HEK293 (cell line): Measurements from ENCODE around the gene LCE1F.

ENCODE experiments used
- CTCF ChIA-PET: fragments of 350-600 bp; formaldehyde crosslinking; extraction: SDS; loops from one replicate; lab custom pipeline; 2021; ENCODE audit warnings: antibody characterized with exemption; lab: Yijun Ruan, JAX
- POLR2A ChIA-PET: fragments of 300-600 bp; formaldehyde crosslinking; extraction: SDS; loops from one replicate; lab custom pipeline; 2020; ENCODE audit warnings: antibody characterized with exemption, inconsistent platforms; lab: Yijun Ruan, JAX
- H3K27ac ChIP-seq: fragments of 200-500 bp; sonication (Bioruptor generic); 2 replicates; pipeline ENCODE4 v1.5.1; 2014; ENCODE audit warnings: low read depth, low read length, control low read depth, inconsistent platforms; ENCODE audit errors: extremely low read depth
- H3K36me3 ChIP-seq, 2 experiments: fragments of 200-500 bp in 1 of 2; sonication (Bioruptor generic) in 1 of 2; 1 replicate in 1 of 2; 2 replicates in 1 of 2; pipeline ENCODE4 v1.5.1; 2014 to 2017; ENCODE audit warnings: inconsistent platforms in 2 of 2, low read length in 2 of 2; ENCODE audit not compliant: control insufficient read depth in 2 of 2, insufficient read depth in 1 of 2
- H3K4me1 ChIP-seq: fragments of 200-500 bp; sonication (Bioruptor generic); 2 replicates; pipeline ENCODE4 v1.5.1; 2014; ENCODE audit warnings: mild to moderate bottlenecking, low read length, inconsistent platforms; ENCODE audit not compliant: control insufficient read depth, insufficient read depth
- H3K4me3 ChIP-seq: 2 replicates; pipeline ENCODE4 v1.5.1; 2011; ENCODE audit warnings: low read depth, mild to moderate bottlenecking, control low read depth, low read length, moderate library complexity
- H3K9me3 ChIP-seq: fragments of 200-500 bp; sonication (Bioruptor generic); 2 replicates; pipeline ENCODE4 v1.5.1; 2014; ENCODE audit warnings: low read depth, low read length, inconsistent platforms; ENCODE audit not compliant: control insufficient read depth, insufficient read depth
- BCL11B ChIP-seq: fragments of 450-650 bp; formaldehyde crosslinking; IDR thresholded peaks from 2 replicates; pipeline ENCODE4 v1.5.1; 2016; ENCODE audit warnings: low read depth, missing biosample characterization, missing genetic modification characterization
- KLF1 ChIP-seq: fragments of 450-650 bp; formaldehyde crosslinking; IDR thresholded peaks from 2 replicates; pipeline ENCODE4 v1.5.1; 2016; ENCODE audit warnings: missing biosample characterization, missing genetic modification characterization
- KLF16 ChIP-seq: fragments of 450-650 bp; formaldehyde crosslinking; IDR thresholded peaks from 2 replicates; pipeline ENCODE4 v1.5.1; 2017; ENCODE audit warnings: missing biosample characterization, missing genetic modification characterization
- PRDM6 ChIP-seq: fragments of 450-650 bp; formaldehyde crosslinking; IDR thresholded peaks from 2 replicates; pipeline ENCODE4 v1.5.1; 2017; ENCODE audit warnings: missing biosample characterization, missing genetic modification characterization
- SETDB1 ChIP-seq: IDR thresholded peaks from one replicate; pipeline ENCODE4 v1.6.1; 2017; ENCODE audit warnings: mild to moderate bottlenecking, low read length, moderate library complexity, mixed read lengths; ENCODE audit not compliant: insufficient read length
- SP3 ChIP-seq: fragments of 450-650 bp; formaldehyde crosslinking; IDR thresholded peaks from 2 replicates; pipeline ENCODE4 v1.5.1; 2016; ENCODE audit warnings: missing biosample characterization, missing genetic modification characterization
- SP7 ChIP-seq: fragments of 450-650 bp; formaldehyde crosslinking; IDR thresholded peaks from 2 replicates; pipeline ENCODE4 v1.5.1; 2016; ENCODE audit warnings: missing biosample characterization, missing genetic modification characterization
- ZBTB1 ChIP-seq: fragments of 450-650 bp; formaldehyde crosslinking; IDR thresholded peaks from 2 replicates; pipeline ENCODE4 v1.5.1; 2016; ENCODE audit warnings: missing biosample characterization, missing genetic modification characterization
- ZFHX2 ChIP-seq: fragments of 450-650 bp; formaldehyde crosslinking; conservative IDR thresholded peaks from 2 replicates; pipeline ENCODE4 v1.5.1; 2016; ENCODE audit warnings: missing biosample characterization, missing genetic modification characterization
- ZIC2 ChIP-seq: fragments of 450-650 bp; formaldehyde crosslinking; IDR thresholded peaks from 2 replicates; pipeline ENCODE4 v1.5.1; 2016; ENCODE audit warnings: missing biosample characterization, missing genetic modification characterization
- ZNF112 ChIP-seq: fragments of 450-650 bp; formaldehyde crosslinking; IDR thresholded peaks from 2 replicates; pipeline ENCODE4 v1.5.0; 2017; ENCODE audit warnings: missing biosample characterization, missing genetic modification characterization
- ZNF140 ChIP-seq: fragments of 450-650 bp; formaldehyde crosslinking; IDR thresholded peaks from 2 replicates; pipeline ENCODE4 v1.5.1; 2016; ENCODE audit warnings: missing biosample characterization, missing genetic modification characterization
- ZNF146 ChIP-seq: fragments of 450-650 bp; formaldehyde crosslinking; IDR thresholded peaks from 2 replicates; pipeline ENCODE4 v1.5.1; 2016; ENCODE audit warnings: missing biosample characterization, missing genetic modification characterization
- ZNF184 ChIP-seq: fragments of 450-650 bp; IDR thresholded peaks from 2 replicates; pipeline ENCODE4 v1.5.1; 2018; ENCODE audit warnings: missing biosample characterization, mild to moderate bottlenecking, missing genetic modification characterization
- ZNF214 ChIP-seq: fragments of 450-650 bp; formaldehyde crosslinking; IDR thresholded peaks from 2 replicates; pipeline ENCODE4 v1.5.1; 2017; ENCODE audit warnings: missing biosample characterization, mild to moderate bottlenecking, missing genetic modification characterization, borderline replicate concordance
- ZNF274 ChIP-seq, 2 experiments: fragments of 200-500 bp in 1 of 2; fragments of 450-650 bp in 1 of 2; sonication (Bioruptor generic) in 1 of 2; formaldehyde crosslinking in 1 of 2; IDR thresholded peaks; 2 replicates each; pipeline versions ENCODE4 v1.5.1 to v1.6.1; 2014 to 2016; ENCODE audit warnings: borderline replicate concordance in 1 of 2, inconsistent platforms in 1 of 2, low read length in 1 of 2, missing biosample characterization in 1 of 2, missing genetic modification characterization in 1 of 2
- ZNF558 ChIP-seq: fragments of 450-650 bp; formaldehyde crosslinking; IDR thresholded peaks from 2 replicates; pipeline ENCODE4 v1.5.1; 2016; ENCODE audit warnings: missing biosample characterization, missing genetic modification characterization
- ZNF571 ChIP-seq: fragments of 450-650 bp; formaldehyde crosslinking; IDR thresholded peaks from 2 replicates; pipeline ENCODE4 v1.5.0; 2017; ENCODE audit warnings: missing biosample characterization, missing genetic modification characterization
- ZNF610 ChIP-seq: fragments of 450-650 bp; formaldehyde crosslinking; IDR thresholded peaks from 2 replicates; pipeline ENCODE4 v1.5.1; 2016; ENCODE audit warnings: missing biosample characterization, missing genetic modification characterization, borderline replicate concordance
- ZNF639 ChIP-seq: fragments of 450-650 bp; formaldehyde crosslinking; IDR thresholded peaks from 2 replicates; pipeline ENCODE4 v1.5.1; 2016; ENCODE audit warnings: missing biosample characterization, missing genetic modification characterization
- ZNF777 ChIP-seq: fragments of 450-650 bp; formaldehyde crosslinking; IDR thresholded peaks from 2 replicates; pipeline ENCODE4 v1.5.1; 2017; ENCODE audit warnings: missing biosample characterization, missing genetic modification characterization, borderline replicate concordance
- ZNF837 ChIP-seq: fragments of 450-650 bp; formaldehyde crosslinking; IDR thresholded peaks from 2 replicates; pipeline ENCODE4 v1.5.1; 2016; ENCODE audit warnings: missing biosample characterization, missing genetic modification characterization
- TF ChIP-seq, protein P1 (sequence below): fragments of 450-650 bp; formaldehyde crosslinking; IDR thresholded peaks from 2 replicates; pipeline ENCODE4 v1.5.1; 2016; ENCODE audit warnings: missing biosample characterization, missing genetic modification characterization, borderline replicate concordance
- TF ChIP-seq, protein P2 (sequence below): fragments of 450-650 bp; formaldehyde crosslinking; IDR thresholded peaks from 2 replicates; pipeline ENCODE4 v1.5.1; 2016; ENCODE audit warnings: missing biosample characterization, missing genetic modification characterization, borderline replicate concordance

The LCE1F gene

DNA sequence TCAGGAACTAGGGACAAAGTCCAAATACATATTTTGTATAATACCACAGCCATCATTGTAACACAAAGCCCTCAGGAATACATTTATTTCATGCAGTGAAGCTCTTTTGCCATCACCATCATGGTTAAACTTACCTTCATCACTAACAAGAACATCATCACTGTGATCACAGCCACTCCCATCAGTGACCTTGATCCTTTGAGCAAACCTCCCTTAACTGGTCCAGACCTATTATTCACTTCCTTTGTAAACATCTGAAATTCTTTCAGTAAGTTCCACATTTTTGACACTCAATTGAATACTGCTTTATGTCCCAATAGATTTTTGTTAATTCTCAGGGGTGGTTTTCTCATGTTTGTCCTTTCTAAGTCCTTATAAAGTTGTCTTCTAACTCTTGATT is 33.3 kb upstream of the LCE1F start:
- H3K9me3 ChIP-seq, result no peaks in the 10 kb centered on the region
- POLR2A ChIA-PET, result no interaction called here
- no peak overlapping the region for H3K4me3 ChIP-seq
- no peaks in the 10 kb centered on the region for H3K36me3 ChIP-seq
- no peak overlapping the region for H3K27ac ChIP-seq
- H3K4me1 ChIP-seq, result no peaks in the 10 kb centered on the region
- CTCF ChIA-PET, result interaction anchor here (0.7 to 0.8 kb wide), 3 partner anchors 13 to 88 kb away, joined by 3 to 4 read pairs (median 4); no protein-coding TSS in a partner anchor
- TF ChIP-seq ZIC2 (tag by site-specific recombination) (no peak), ZNF146 (no peak), ZNF639 (tag by site-specific recombination) (no peak), ZNF777 (no peak), KLF16 (no peak), ZNF274 (IDR thresholded peaks at IDR 0.05; ENCODE audit: low read length) (no peak), ZNF274 (tag by site-specific recombination; IDR thresholded peaks at IDR 0.05; ENCODE audit: borderline replicate concordance) (no peak), ZNF140 (tag by site-specific recombination) (no peak), ZBTB1 (no peak), BCL11B (tag by site-specific recombination) (no peak), ZNF214 (tag by site-specific recombination) (no peak), ZNF184 (tag by site-specific recombination) (no peak)
- TF ChIP-seq, protein P1, sequence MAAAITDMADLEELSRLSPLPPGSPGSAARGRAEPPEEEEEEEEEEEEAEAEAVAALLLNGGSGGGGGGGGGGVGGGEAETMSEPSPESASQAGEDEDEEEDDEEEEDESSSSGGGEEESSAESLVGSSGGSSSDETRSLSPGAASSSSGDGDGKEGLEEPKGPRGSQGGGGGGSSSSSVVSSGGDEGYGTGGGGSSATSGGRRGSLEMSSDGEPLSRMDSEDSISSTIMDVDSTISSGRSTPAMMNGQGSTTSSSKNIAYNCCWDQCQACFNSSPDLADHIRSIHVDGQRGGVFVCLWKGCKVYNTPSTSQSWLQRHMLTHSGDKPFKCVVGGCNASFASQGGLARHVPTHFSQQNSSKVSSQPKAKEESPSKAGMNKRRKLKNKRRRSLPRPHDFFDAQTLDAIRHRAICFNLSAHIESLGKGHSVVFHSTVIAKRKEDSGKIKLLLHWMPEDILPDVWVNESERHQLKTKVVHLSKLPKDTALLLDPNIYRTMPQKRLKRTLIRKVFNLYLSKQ (tag by site-specific recombination), result no peak
- TF ChIP-seq, protein P2, sequence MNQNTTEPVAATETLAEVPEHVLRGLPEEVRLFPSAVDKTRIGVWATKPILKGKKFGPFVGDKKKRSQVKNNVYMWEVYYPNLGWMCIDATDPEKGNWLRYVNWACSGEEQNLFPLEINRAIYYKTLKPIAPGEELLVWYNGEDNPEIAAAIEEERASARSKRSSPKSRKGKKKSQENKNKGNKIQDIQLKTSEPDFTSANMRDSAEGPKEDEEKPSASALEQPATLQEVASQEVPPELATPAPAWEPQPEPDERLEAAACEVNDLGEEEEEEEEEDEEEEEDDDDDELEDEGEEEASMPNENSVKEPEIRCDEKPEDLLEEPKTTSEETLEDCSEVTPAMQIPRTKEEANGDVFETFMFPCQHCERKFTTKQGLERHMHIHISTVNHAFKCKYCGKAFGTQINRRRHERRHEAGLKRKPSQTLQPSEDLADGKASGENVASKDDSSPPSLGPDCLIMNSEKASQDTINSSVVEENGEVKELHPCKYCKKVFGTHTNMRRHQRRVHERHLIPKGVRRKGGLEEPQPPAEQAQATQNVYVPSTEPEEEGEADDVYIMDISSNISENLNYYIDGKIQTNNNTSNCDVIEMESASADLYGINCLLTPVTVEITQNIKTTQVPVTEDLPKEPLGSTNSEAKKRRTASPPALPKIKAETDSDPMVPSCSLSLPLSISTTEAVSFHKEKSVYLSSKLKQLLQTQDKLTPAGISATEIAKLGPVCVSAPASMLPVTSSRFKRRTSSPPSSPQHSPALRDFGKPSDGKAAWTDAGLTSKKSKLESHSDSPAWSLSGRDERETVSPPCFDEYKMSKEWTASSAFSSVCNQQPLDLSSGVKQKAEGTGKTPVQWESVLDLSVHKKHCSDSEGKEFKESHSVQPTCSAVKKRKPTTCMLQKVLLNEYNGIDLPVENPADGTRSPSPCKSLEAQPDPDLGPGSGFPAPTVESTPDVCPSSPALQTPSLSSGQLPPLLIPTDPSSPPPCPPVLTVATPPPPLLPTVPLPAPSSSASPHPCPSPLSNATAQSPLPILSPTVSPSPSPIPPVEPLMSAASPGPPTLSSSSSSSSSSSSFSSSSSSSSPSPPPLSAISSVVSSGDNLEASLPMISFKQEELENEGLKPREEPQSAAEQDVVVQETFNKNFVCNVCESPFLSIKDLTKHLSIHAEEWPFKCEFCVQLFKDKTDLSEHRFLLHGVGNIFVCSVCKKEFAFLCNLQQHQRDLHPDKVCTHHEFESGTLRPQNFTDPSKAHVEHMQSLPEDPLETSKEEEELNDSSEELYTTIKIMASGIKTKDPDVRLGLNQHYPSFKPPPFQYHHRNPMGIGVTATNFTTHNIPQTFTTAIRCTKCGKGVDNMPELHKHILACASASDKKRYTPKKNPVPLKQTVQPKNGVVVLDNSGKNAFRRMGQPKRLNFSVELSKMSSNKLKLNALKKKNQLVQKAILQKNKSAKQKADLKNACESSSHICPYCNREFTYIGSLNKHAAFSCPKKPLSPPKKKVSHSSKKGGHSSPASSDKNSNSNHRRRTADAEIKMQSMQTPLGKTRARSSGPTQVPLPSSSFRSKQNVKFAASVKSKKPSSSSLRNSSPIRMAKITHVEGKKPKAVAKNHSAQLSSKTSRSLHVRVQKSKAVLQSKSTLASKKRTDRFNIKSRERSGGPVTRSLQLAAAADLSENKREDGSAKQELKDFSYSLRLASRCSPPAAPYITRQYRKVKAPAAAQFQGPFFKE (tag by site-specific recombination), result no peak

DNA sequence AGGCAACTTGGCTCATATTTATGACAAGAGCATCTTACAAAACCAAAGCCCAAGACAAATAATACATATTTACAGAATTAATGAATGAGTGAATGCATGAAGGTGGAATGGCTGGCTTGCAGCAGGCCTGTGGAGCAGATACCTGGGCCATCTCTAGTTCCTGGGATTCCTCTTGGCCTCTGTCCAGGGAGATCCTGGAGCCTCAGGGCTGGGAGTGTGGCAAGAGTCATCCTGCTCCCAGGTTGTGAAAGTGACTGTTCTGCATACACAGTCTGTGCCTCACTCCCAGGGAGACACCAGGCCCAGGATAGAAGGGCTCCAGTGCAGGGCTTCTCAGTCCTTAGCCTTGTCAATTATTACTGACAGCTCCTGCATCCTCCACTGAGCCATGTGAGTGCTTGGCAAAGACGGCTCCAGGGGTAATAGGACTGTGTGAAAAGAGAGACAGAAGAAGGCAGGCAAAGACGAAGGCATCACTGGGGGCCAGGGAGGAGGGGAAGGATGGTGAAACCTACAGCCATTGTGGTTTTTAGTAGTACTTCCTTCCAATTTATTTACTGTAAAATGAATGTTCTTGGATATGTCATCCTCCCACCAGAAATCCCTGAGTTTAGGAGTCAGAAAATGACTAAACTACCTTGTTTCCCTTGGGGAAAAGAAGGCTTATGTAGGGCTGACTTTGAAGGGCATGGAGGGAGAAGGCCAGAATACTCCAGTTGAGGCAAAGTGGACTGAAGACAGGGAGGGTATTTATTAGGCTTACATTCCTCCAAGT is 31.4 kb upstream of the LCE1F start:
- CTCF ChIA-PET, result interaction anchor here (1.1 kb wide), 1 partner anchor 156 kb away, joined by 3 read pairs; no protein-coding TSS in a partner anchor
- H3K9me3 ChIP-seq, result no peaks in the 10 kb centered on the region
- H3K36me3 ChIP-seq, result no peaks in the 10 kb centered on the region
- POLR2A ChIA-PET, result no interaction called here
- H3K4me1 ChIP-seq, result no peaks in the 10 kb centered on the region
- no peak overlapping the region for H3K27ac ChIP-seq
- H3K4me3 ChIP-seq, result no peak overlapping the region
- TF ChIP-seq ZNF112 (tag by site-specific recombination) (no peak), SP7 (tag by site-specific recombination) (no peak), ZNF610 (no peak), ZNF558 (no peak), ZNF837 (no peak), SP3 (no peak), PRDM6 (tag by site-specific recombination) (no peak), SETDB1 (no peak), ZFHX2 (tag by site-specific recombination) (no peak), ZNF571 (tag by site-specific recombination) (no peak), KLF1 (tag by site-specific recombination) (no peak)
